H1 (cell line): Measurements from ENCODE around the gene ARSA. TPM values are rescaled to one million over a fixed set of nuclear protein-coding genes. Genes with fewer than 3 reads are reported as not detected.

Source experiments
- CTCF ChIA-PET: fragments of 300-600 bp; sonication (Branson Sonifier 250); formaldehyde crosslinking; loops from one replicate; lab custom pipeline; 2021; ENCODE audit not compliant: partially characterized antibody; lab: Charles Lee
- POLR2A ChIA-PET: fragments of 300-600 bp; sonication (Branson Sonifier 250); formaldehyde crosslinking; loops from one replicate; lab custom pipeline; 2021; ENCODE audit warnings: inconsistent platforms; ENCODE audit not compliant: partially characterized antibody; lab: Charles Lee
- DNase-seq, 2 experiments: peaks; one replicate each; pipeline versions ENCODE4 v3.0.0 to v3.0.0-alpha.2; 2010 to 2022; ENCODE audit warnings: low spot score in 2 of 2, low read depth in 1 of 2, mixed read lengths in 1 of 2
- FAIRE-seq: peaks from 2 replicates; lab custom pipeline; 2011; peaks lifted over from hg19 to GRCh38; lab: Jason Lieb, UNC
- H2AFZ ChIP-seq: 2 replicates; pipeline ENCODE4 v1.8.1; 2012; ENCODE audit warnings: low read length, inconsistent platforms
- H2AK5ac ChIP-seq: 2 replicates; pipeline ENCODE4 v1.6.1; 2013; ENCODE audit warnings: low read depth, low read length
- H2BK120ac ChIP-seq: replicated peaks from 2 replicates; pipeline ENCODE3; 2013; ENCODE audit warnings: low read depth, low read length, inconsistent platforms
- H2BK12ac ChIP-seq: 2 replicates; pipeline ENCODE4 v1.6.1; 2013; ENCODE audit warnings: low read depth, low read length
- H2BK15ac ChIP-seq: 2 replicates; pipeline ENCODE4 v1.6.1; 2013; ENCODE audit warnings: low read length
- H2BK20ac ChIP-seq: 2 replicates; pipeline ENCODE4 v1.6.1; 2013; ENCODE audit warnings: low read length
- H2BK5ac ChIP-seq: 2 replicates; pipeline ENCODE4 v1.6.1; 2013; ENCODE audit warnings: low read depth, low read length
- H3K14ac ChIP-seq: 2 replicates; pipeline ENCODE4 v1.6.1; 2013; ENCODE audit warnings: inconsistent platforms; ENCODE audit not compliant: insufficient read length
- H3K18ac ChIP-seq: 2 replicates; pipeline ENCODE4 v1.6.1; 2013; ENCODE audit warnings: low read length; ENCODE audit errors: extremely low read depth
- H3K23ac ChIP-seq: 2 replicates; pipeline ENCODE4 v1.6.1; 2013; ENCODE audit warnings: inconsistent platforms; ENCODE audit not compliant: insufficient read length
- H3K23me2 ChIP-seq: 2 replicates; pipeline ENCODE4 v1.6.1; 2013; ENCODE audit warnings: low read depth, low read length
- H3K27ac ChIP-seq: 2 replicates; pipeline ENCODE4 v1.6.1; 2011; ENCODE audit warnings: low read depth, low read length, inconsistent platforms
- H3K27me3 ChIP-seq, 4 experiments: replicated peaks in 1 of 4; 1 replicate in 1 of 4; 2 replicates in 3 of 4; pipeline versions ENCODE4 v1.6.1 to v1.8.1; 2011 to 2013; ENCODE audit warnings: low read length in 3 of 4, mild to moderate bottlenecking in 3 of 4, inconsistent platforms in 2 of 4, mixed read lengths in 2 of 4, moderate library complexity in 1 of 4; ENCODE audit not compliant: control insufficient read depth in 3 of 4, insufficient read depth in 3 of 4; ENCODE audit errors: extremely low read depth in 1 of 4
- H3K36me3 ChIP-seq, 4 experiments: 2 replicates each; pipeline versions ENCODE4 v1.6.1 to v1.8.1; 2011 to 2013; ENCODE audit warnings: mild to moderate bottlenecking in 4 of 4, low read length in 3 of 4, moderate library complexity in 2 of 4, control low read depth in 1 of 4, inconsistent platforms in 1 of 4; ENCODE audit not compliant: insufficient read depth in 4 of 4, control insufficient read depth in 2 of 4
- H3K4ac ChIP-seq: replicated peaks from 2 replicates; pipeline ENCODE3; 2013; ENCODE audit warnings: low read length, low read depth, mixed read lengths, inconsistent platforms; ENCODE audit not compliant: insufficient read length
- H3K4me1 ChIP-seq, 4 experiments: replicated peaks in 1 of 4; 1 replicate in 1 of 4; 2 replicates in 3 of 4; pipeline versions ENCODE4 v1.6.1 to v1.8.1; 2011 to 2013; ENCODE audit warnings: low read length in 3 of 4, inconsistent platforms in 2 of 4, mixed read lengths in 1 of 4; ENCODE audit not compliant: insufficient read depth in 4 of 4, control insufficient read depth in 3 of 4
- H3K4me2 ChIP-seq, 2 experiments: 2 replicates each; pipeline versions ENCODE4 v1.6.1 to v1.8.1; 2011 to 2013; ENCODE audit warnings: low read depth in 2 of 2, low read length in 2 of 2, control low read depth in 1 of 2, inconsistent platforms in 1 of 2, mild to moderate bottlenecking in 1 of 2; ENCODE audit not compliant: insufficient read depth in 1 of 2
- H3K4me3 ChIP-seq, 4 experiments: fragments of 200-600, 300-600 bp in 1 of 4; sonication (generic), shearing (Covaris generic), sonication (Bioruptor Twin) in 1 of 4; 2 replicates each; pipeline versions ENCODE4 v1.5.1 to v1.8.1; 2011 to 2016; ENCODE audit warnings: low read length in 4 of 4, low read depth in 3 of 4, control low read depth in 2 of 4, inconsistent platforms in 2 of 4, mild to moderate bottlenecking in 2 of 4, mixed read lengths in 1 of 4, moderate library complexity in 1 of 4; ENCODE audit not compliant: insufficient read depth in 2 of 4; ENCODE audit errors: extremely low read depth in 1 of 4
- H3K56ac ChIP-seq: replicated peaks from 2 replicates; pipeline ENCODE3; 2013; ENCODE audit warnings: low read depth, mild to moderate bottlenecking, mixed read lengths, low read length, inconsistent platforms; ENCODE audit not compliant: insufficient read length
- H3K79me1 ChIP-seq: 2 replicates; pipeline ENCODE4 v1.6.1; 2013; ENCODE audit warnings: low read depth, low read length, control low read depth
- H3K79me2 ChIP-seq, 2 experiments: 2 replicates each; pipeline versions ENCODE4 v1.6.1 to v1.8.1; 2012 to 2013; ENCODE audit warnings: low read length in 2 of 2, mild to moderate bottlenecking in 2 of 2, inconsistent platforms in 1 of 2; ENCODE audit not compliant: insufficient read depth in 2 of 2, control insufficient read depth in 1 of 2
- H3K9ac ChIP-seq, 4 experiments: replicated peaks in 1 of 4; 1 replicate in 1 of 4; 2 replicates in 3 of 4; pipeline versions ENCODE4 v1.6.1 to v1.8.1; 2011 to 2013; ENCODE audit warnings: low read depth in 3 of 4, low read length in 3 of 4, control low read depth in 2 of 4, mild to moderate bottlenecking in 2 of 4, moderate library complexity in 2 of 4, inconsistent platforms in 1 of 4; ENCODE audit errors: extremely low read depth in 1 of 4
- H3K9me3 ChIP-seq, 2 experiments: 2 replicates each; pipeline versions ENCODE4 v1.6.1 to v1.8.1; 2012 to 2013; ENCODE audit warnings: mild to moderate bottlenecking in 2 of 2, moderate library complexity in 2 of 2, control low read depth in 1 of 2, inconsistent platforms in 1 of 2, low read depth in 1 of 2, low read length in 1 of 2, mixed read lengths in 1 of 2; ENCODE audit not compliant: insufficient read depth in 2 of 2
- H4K20me1 ChIP-seq, 2 experiments: replicated peaks in 1 of 2; 2 replicates each; pipeline versions ENCODE3 to v1.8.1; 2011 to 2013; ENCODE audit warnings: inconsistent platforms in 2 of 2, low read length in 2 of 2, mild to moderate bottlenecking in 1 of 2; ENCODE audit not compliant: insufficient read depth in 2 of 2, control insufficient read depth in 1 of 2
- H4K5ac ChIP-seq: 2 replicates; pipeline ENCODE4 v1.6.1; 2013; ENCODE audit warnings: low read length, low read depth, mixed read lengths, inconsistent platforms; ENCODE audit not compliant: insufficient read length
- H4K8ac ChIP-seq: 2 replicates; pipeline ENCODE4 v1.8.0; 2013; ENCODE audit warnings: mild to moderate bottlenecking, moderate library complexity, low read length, inconsistent platforms; ENCODE audit not compliant: insufficient read depth; ENCODE audit errors: extremely low read depth
- H4K91ac ChIP-seq: replicated peaks from 2 replicates; pipeline ENCODE3; 2013; ENCODE audit warnings: low read length, mixed read lengths, inconsistent platforms; ENCODE audit not compliant: insufficient read length
- ATF2 ChIP-seq: IDR thresholded peaks from 2 replicates; pipeline ENCODE4 v1.6.1; 2012; ENCODE audit warnings: low read length, inconsistent platforms
- CBX8 ChIP-seq: fragments of 300-800, 300-1000 bp; sonication (generic); IDR thresholded peaks from 2 replicates; pipeline ENCODE4 v1.7.1; 2016; ENCODE audit warnings: low read depth, low read length, borderline replicate concordance
- E2F6 ChIP-seq: IDR thresholded peaks from 2 replicates; pipeline ENCODE4 v1.6.1; 2012; ENCODE audit warnings: inconsistent platforms
- GTF2F1 ChIP-seq: IDR thresholded peaks from 2 replicates; pipeline ENCODE4 v1.6.1; 2012; ENCODE audit warnings: low read depth, low read length, improper control_type of control experiment, borderline replicate concordance
- MAX ChIP-seq: IDR thresholded peaks from 2 replicates; pipeline ENCODE4 v1.6.1; 2012; ENCODE audit warnings: inconsistent platforms
- NRF1 ChIP-seq: IDR thresholded peaks from 2 replicates; pipeline ENCODE4 v1.6.1; 2011; ENCODE audit warnings: mild to moderate bottlenecking, low read depth, low read length, improper control_type of control experiment
- POLR2A ChIP-seq, 2 experiments: IDR thresholded peaks; 1 replicate in 1 of 2; 2 replicates in 1 of 2; pipeline ENCODE4 v1.6.1; 2011; ENCODE audit warnings: low read depth in 2 of 2, low read length in 2 of 2, mild to moderate bottlenecking in 2 of 2; ENCODE audit errors: control extremely low read depth in 1 of 2
- RFX5 ChIP-seq: IDR thresholded peaks from 2 replicates; pipeline ENCODE4 v1.6.1; 2011; ENCODE audit warnings: low read depth, low read length, improper control_type of control experiment, borderline replicate concordance
- RXRA ChIP-seq: IDR thresholded peaks from 2 replicates; pipeline ENCODE4 v1.6.1; 2011; ENCODE audit warnings: low read depth, mild to moderate bottlenecking, low read length, moderate library complexity; ENCODE audit not compliant: insufficient read depth
- TAF1 ChIP-seq: IDR thresholded peaks from 2 replicates; pipeline ENCODE4 v1.6.1; 2011; ENCODE audit warnings: mild to moderate bottlenecking, low read depth, low read length
- TAF7 ChIP-seq: optimal IDR thresholded peaks from 2 replicates; pipeline ENCODE3; 2011; ENCODE audit warnings: low read depth, mild to moderate bottlenecking, inconsistent platforms, low read length, moderate library complexity, borderline replicate concordance
- WGBS, 2 experiments: shearing (Covaris generic) in 1 of 2; methylation state at CpG; one replicate each; pipeline versions ENCODE4 v1.1.6 to v1.1.7; 2013 to 2015; ENCODE audit warnings: low lambda C conversion rate in 2 of 2, mixed read lengths in 2 of 2, inconsistent platforms in 1 of 2, low coverage in 1 of 2, missing lambda C conversion rate in 1 of 2; ENCODE audit not compliant: insufficient replicate concordance in 2 of 2, insufficient coverage in 1 of 2, insufficient read length in 1 of 2; ENCODE audit errors: extremely low coverage in 1 of 2, missing lambda C conversion rate in 1 of 2; 5-methylcytosine and 5-hydroxymethylcytosine counted together
- polyA plus RNA-seq, 7 experiments: library from polyadenylated mRNA; depleted of rRNA in 3 of 7; stranded (reverse) in 5 of 7; unstranded in 2 of 7; fragments of >200 nt in 5 of 7; fragments of 200-250 nt in 2 of 7; gene quantifications; 1 replicate in 5 of 7; 2 replicates in 1 of 7; 4 replicates in 1 of 7; pipeline versions ENCODE4 v1.2.1 to v1.2.3, GENCODE V29; 2011 to 2013; ENCODE audit warnings: missing spikeins in 2 of 7, mixed read lengths in 2 of 7
- total RNA-seq: library from RNA; stranded (reverse); fragmentation: NEBNext Ultra II Directional; extraction: Animal tissue kit (Norgen Biotek cat#: 25700); gene quantifications from 2 replicates; pipeline ENCODE4 v1.2.1, GENCODE V29; 2021

Gene ARSA
- total and polyA plus RNA-seq, 2 of the 8 experiments (the other 6 are each of a cell fraction or from before 2014, with no cell fraction given) = 9.8 to 10.1 TPM

- no peak overlapping the region for H2BK5ac ChIP-seq
- peaks cover 15 to 34% (median 25%) of the 10 kb centered on the region in 4 experiments for H3K27me3 ChIP-seq
- no peaks in the 10 kb centered on the region; the same call in 1 of the 2 replicates for H3K23me2 ChIP-seq
- H4K8ac ChIP-seq = no peak overlapping the region
- H3K14ac ChIP-seq = no peak overlapping the region
- FAIRE-seq (no peak), DNase-seq (no peak)
- no peak overlapping the region for H4K5ac ChIP-seq
- peaks cover 0 to 13% (median 3%) of the 10 kb centered on the region in 4 experiments; a peak in 4 of 7 replicates for H3K4me1 ChIP-seq
- H2BK12ac ChIP-seq = 0 out of 2 replicates have a peak overlapping the region, but pooled peaks have one; percentile 17
- H3K4ac ChIP-seq = no peak overlapping the region
- H3K4me3 ChIP-seq = no peak overlapping the region
- no peak overlapping the region for H2AFZ ChIP-seq
- H3K56ac ChIP-seq = no peak overlapping the region
- H3K36me3 ChIP-seq = no peaks in the 10 kb centered on the region; a peak in 1 of 8 replicates
- H3K4me2 ChIP-seq = no peak overlapping the region
- CTCF ChIA-PET = interaction anchor here (0.8 to 5.4 kb wide), 7 partner anchors 12 to 111 kb away, joined by 3 to 39 read pairs (median 3); partner anchors contain the start of genes ARSA and SYCE3
- no peak overlapping the region for H2AK5ac ChIP-seq
- no peak overlapping the region for H3K27ac ChIP-seq
- no peak overlapping the region for H3K18ac ChIP-seq
- H4K20me1 ChIP-seq = peaks cover 0 to 6% of the 10 kb centered on the region in 2 experiments
- no peak overlapping the region for H2BK120ac ChIP-seq
- H3K23ac ChIP-seq = no peak overlapping the region
- H3K79me2 ChIP-seq = no peaks in the 10 kb centered on the region
- no peak overlapping the region for H2BK20ac ChIP-seq
- 94% methylated on average over 10 of the region's 10 CpGs; no CpG with 5 or more reads in 1 of the 2 experiments for WGBS, 2 experiments
- H3K9ac ChIP-seq = no peak overlapping the region
- no peak overlapping the region for H2BK15ac ChIP-seq
- no peaks in the 10 kb centered on the region for H3K79me1 ChIP-seq
- H4K91ac ChIP-seq = no peak overlapping the region
- POLR2A ChIA-PET = no interaction called here
- no peaks in the 10 kb centered on the region for H3K9me3 ChIP-seq
- no peak for TF ChIP-seq CBX8
- no peak for TF ChIP-seq TAF7
- no peak for TF ChIP-seq GTF2F1
- TF ChIP-seq E2F6 = no peak
- no peak for TF ChIP-seq RXRA
- no peak for TF ChIP-seq MAX
- no peak for TF ChIP-seq ATF2
- TF ChIP-seq TAF1 = no peak
- no peak for TF ChIP-seq RFX5
- TF ChIP-seq NRF1 = no peak
- TF ChIP-seq POLR2A (IDR thresholded peaks at IDR 0.05; ENCODE audit: control extremely low read depth in 1 of 2, low read depth in 2 of 2, low read length in 2 of 2) = no peak
Observed at GRCh38 chr22:50608996-50609395, 19.0 kb downstream of the ARSA start.
